Caco-2 (cell line): ENCODE data around the gene GRID1. TPM values are rescaled to one million over a fixed set of nuclear protein-coding genes. Genes with fewer than 3 reads are reported as not detected.
"Not testable (repeated sequence)": the region's sequence is repeated elsewhere in the genome, so short reads cannot be mapped to it uniquely, and the experiment has no call there.

Experiments
- BruUV-seq: library from RNA; stranded (reverse); fragments of 400-500 nt; replicated peaks from 2 replicates; lab custom pipeline; 2021; lab: Mats Ljungman, UMichigan
- CTCF ChIA-PET: fragments of 300-600 bp; sonication (Branson Sonifier 250); formaldehyde crosslinking; loops from one replicate; lab custom pipeline; 2022; ENCODE audit warnings: antibody characterized with exemption; lab: Charles Lee
- POLR2A ChIA-PET: fragments of 300-600 bp; sonication (Branson Sonifier 250); formaldehyde crosslinking; loops from one replicate; lab custom pipeline; 2022; ENCODE audit warnings: antibody characterized with exemption; lab: Charles Lee
- DNase-seq, 2 experiments: peaks; one replicate each; pipeline versions ENCODE4 v3.0.0 to v3.0.0-alpha.2; 2020 to 2022
- H3K27me3 ChIP-seq: replicated peaks from 2 replicates; pipeline ENCODE4 v1.6.0; 2011; ENCODE audit warnings: low read length; ENCODE audit not compliant: control insufficient read depth, insufficient read depth
- H3K36me3 ChIP-seq: 2 replicates; pipeline ENCODE4 v1.5.1; 2011; ENCODE audit warnings: low read length; ENCODE audit not compliant: control insufficient read depth, insufficient read depth
- H3K4me1 ChIP-seq: fragments of 250-450 bp; sonication (Bioruptor Pico); 2 replicates; pipeline ENCODE4 v1.5.1; 2020; ENCODE audit warnings: mild to moderate bottlenecking
- H3K4me3 ChIP-seq: 2 replicates; pipeline ENCODE4 v1.5.1; 2011; ENCODE audit warnings: low read depth, mild to moderate bottlenecking, control low read depth, low read length
- H3K9me3 ChIP-seq: fragments of 250-450 bp; sonication (Bioruptor Pico); 2 replicates; pipeline ENCODE4 v1.5.1; 2020; ENCODE audit warnings: mild to moderate bottlenecking, moderate library complexity
- H3K27ac Mint-ChIP-seq: one replicate; pipeline ENCODE4 v1.8.0; 2022; ENCODE audit warnings: mixed read lengths; ENCODE audit not compliant: unreplicated experiment
- H3K27me3 Mint-ChIP-seq: one replicate; pipeline ENCODE4 v1.8.0; 2022; ENCODE audit warnings: mixed read lengths; ENCODE audit not compliant: insufficient read depth, unreplicated experiment
- H3K36me3 Mint-ChIP-seq: one replicate; pipeline ENCODE4 v1.8.0; 2022; ENCODE audit warnings: mild to moderate bottlenecking, mixed read lengths; ENCODE audit not compliant: insufficient read depth, unreplicated experiment
- H3K4me1 Mint-ChIP-seq: one replicate; pipeline ENCODE4 v1.8.0; 2022; ENCODE audit warnings: low read depth, mixed read lengths; ENCODE audit not compliant: unreplicated experiment
- H3K4me3 Mint-ChIP-seq: one replicate; pipeline ENCODE4 v1.8.0; 2022; ENCODE audit warnings: mild to moderate bottlenecking, moderate library complexity, mixed read lengths; ENCODE audit not compliant: unreplicated experiment
- H3K9me3 Mint-ChIP-seq: one replicate; pipeline ENCODE4 v1.8.0; 2022; ENCODE audit warnings: mixed read lengths; ENCODE audit not compliant: unreplicated experiment
- intact Hi-C: fragments of 100-400 bp; cut with micrococcal nuclease; formaldehyde crosslinking; loops from one replicate; pipeline ENCODE4 v1.10.0; 2022; ENCODE audit not compliant: unreplicated experiment
- total RNA-seq: library from RNA; stranded (reverse); gene quantifications from 2 replicates; pipeline ENCODE4 v1.2.3, GENCODE V29; 2022
- TF ChIP-seq, protein P1 (sequence below), 2 experiments: fragments of 200-600 bp in 1 of 2; IDR thresholded peaks; 1 replicate in 1 of 2; 2 replicates in 1 of 2; pipeline versions ENCODE4 v1.5.1 to v1.8.0; 2011 to 2022; ENCODE audit warnings: antibody characterized with exemption in 1 of 2, control low read depth in 1 of 2, inconsistent platforms in 1 of 2, low read depth in 1 of 2, low read length in 1 of 2, mild to moderate bottlenecking in 1 of 2, moderate library complexity in 1 of 2; ENCODE audit not compliant: insufficient read depth in 1 of 2, severe bottlenecking in 1 of 2, unreplicated experiment in 1 of 2

The GRID1 gene
- total RNA-seq, 1 experiment from 2014 or later = 8.0 TPM

DNA sequence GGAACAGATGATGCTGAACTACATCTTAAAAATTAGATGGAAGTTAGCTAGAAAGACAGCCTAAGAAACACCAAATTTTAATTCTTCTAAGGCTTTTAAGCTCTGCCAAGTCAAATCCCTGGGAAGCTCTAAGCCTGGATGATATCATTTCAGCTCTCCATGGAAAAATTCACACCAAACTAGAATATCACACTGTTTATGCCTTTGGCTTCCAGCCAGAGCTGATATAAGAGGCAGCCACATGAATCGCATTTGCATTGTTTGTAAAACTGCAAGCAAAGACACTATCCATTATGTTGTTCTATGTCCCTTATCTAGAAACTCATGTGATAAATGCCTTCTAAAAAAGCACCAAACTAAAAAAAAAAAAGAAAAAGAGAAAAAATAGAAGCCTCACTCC lies 430.4 kb downstream of the GRID1 start:
- H3K4me1 ChIP-seq = no peaks in the 10 kb centered on the region
- Mint-ChIP-seq H3K27ac (no peak overlapping the region), H3K4me1 (no peaks in the 10 kb centered on the region), H3K36me3 (no peaks in the 10 kb centered on the region), H3K9me3 (no peaks in the 10 kb centered on the region), H3K27me3 (peaks cover 3% of the 10 kb centered on the region), H3K4me3 (no peak overlapping the region)
- CTCF ChIA-PET = no interaction called here
- no peaks in the 10 kb centered on the region for H3K27me3 ChIP-seq
- H3K9me3 ChIP-seq = no peaks in the 10 kb centered on the region
- BruUV-seq = no TSS peak
- no peaks in the 10 kb centered on the region for H3K36me3 ChIP-seq
- DNase-seq = no peak
- H3K4me3 ChIP-seq = no peak overlapping the region
- POLR2A ChIA-PET = no interaction called here
- TF ChIP-seq, protein P1, sequence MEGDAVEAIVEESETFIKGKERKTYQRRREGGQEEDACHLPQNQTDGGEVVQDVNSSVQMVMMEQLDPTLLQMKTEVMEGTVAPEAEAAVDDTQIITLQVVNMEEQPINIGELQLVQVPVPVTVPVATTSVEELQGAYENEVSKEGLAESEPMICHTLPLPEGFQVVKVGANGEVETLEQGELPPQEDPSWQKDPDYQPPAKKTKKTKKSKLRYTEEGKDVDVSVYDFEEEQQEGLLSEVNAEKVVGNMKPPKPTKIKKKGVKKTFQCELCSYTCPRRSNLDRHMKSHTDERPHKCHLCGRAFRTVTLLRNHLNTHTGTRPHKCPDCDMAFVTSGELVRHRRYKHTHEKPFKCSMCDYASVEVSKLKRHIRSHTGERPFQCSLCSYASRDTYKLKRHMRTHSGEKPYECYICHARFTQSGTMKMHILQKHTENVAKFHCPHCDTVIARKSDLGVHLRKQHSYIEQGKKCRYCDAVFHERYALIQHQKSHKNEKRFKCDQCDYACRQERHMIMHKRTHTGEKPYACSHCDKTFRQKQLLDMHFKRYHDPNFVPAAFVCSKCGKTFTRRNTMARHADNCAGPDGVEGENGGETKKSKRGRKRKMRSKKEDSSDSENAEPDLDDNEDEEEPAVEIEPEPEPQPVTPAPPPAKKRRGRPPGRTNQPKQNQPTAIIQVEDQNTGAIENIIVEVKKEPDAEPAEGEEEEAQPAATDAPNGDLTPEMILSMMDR (IDR thresholded peaks at IDR 0.05; ENCODE audit: insufficient read depth in 1 of 2, low read depth in 1 of 2, low read length in 1 of 2, severe bottlenecking in 1 of 2, unreplicated experiment in 1 of 2) = no peak
- intact Hi-C loops = no loop called here

DNA sequence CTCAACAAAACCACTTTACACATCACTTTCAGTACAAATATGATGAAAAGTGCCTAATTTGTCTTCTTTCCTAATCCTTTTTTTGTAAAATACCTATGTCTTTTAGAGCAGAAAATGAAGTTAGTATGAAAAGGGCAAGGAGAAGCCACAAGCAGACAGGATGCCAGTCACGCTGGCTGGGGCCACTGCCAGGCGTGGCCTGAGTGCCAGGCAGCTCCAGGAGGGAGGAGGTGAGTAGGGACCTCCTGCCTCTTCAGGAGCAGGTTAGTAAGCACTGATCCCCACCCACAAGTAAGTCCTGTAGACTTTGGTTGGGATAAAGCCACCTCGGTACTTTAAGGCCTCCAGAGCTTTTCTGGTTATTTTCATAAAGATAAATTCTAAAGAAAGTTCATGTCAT lies 432.0 kb downstream of the GRID1 start:
- Mint-ChIP-seq H3K4me3 (no peak overlapping the region), H3K36me3 (no peaks in the 10 kb centered on the region), H3K27ac (no peak overlapping the region), H3K9me3 (no peaks in the 10 kb centered on the region), H3K4me1 (no peaks in the 10 kb centered on the region), H3K27me3 (peaks cover 3% of the 10 kb centered on the region)
- no peaks in the 10 kb centered on the region for H3K27me3 ChIP-seq
- intact Hi-C loops = no loop called here
- DNase-seq = no peak
- ChIA-PET POLR2A (no interaction called here), CTCF (no interaction called here)
- TF ChIP-seq, protein P1 (IDR thresholded peaks at IDR 0.05; ENCODE audit: insufficient read depth in 1 of 2, low read depth in 1 of 2, low read length in 1 of 2, severe bottlenecking in 1 of 2, unreplicated experiment in 1 of 2) = no peak
- H3K4me1 ChIP-seq = no peaks in the 10 kb centered on the region
- H3K4me3 ChIP-seq = no peak overlapping the region
- BruUV-seq = no TSS peak
- H3K9me3 ChIP-seq = no peaks in the 10 kb centered on the region
- no peaks in the 10 kb centered on the region for H3K36me3 ChIP-seq

DNA sequence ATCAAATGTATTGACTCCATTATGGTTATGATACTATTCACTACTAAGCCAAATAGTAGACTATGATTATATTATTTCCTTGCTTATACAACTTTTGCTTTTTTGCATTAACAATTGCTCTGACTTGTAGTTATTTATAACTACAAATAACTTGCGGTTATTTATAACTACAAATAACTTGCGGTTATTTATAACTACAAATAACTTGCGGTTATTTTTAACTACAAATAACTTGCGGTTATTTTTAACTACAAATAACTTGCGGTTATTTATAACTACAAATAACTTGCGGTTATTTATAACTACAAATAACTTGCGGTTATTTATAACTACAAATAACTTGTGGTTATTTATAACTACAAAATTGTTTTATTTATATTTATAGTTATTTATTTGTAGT lies 436.6 kb downstream of the GRID1 start:
- BruUV-seq, H3K4me3 Mint-ChIP-seq, intact Hi-C loops, H3K27me3 ChIP-seq, CTCF ChIA-PET, H3K9me3 ChIP-seq, H3K9me3 Mint-ChIP-seq, POLR2A ChIA-PET, H3K36me3 ChIP-seq, H3K36me3 Mint-ChIP-seq, H3K4me3 ChIP-seq, H3K4me1 ChIP-seq, H3K27ac Mint-ChIP-seq, DNase-seq, H3K4me1 Mint-ChIP-seq: not testable (repeated sequence)
- peaks cover 10% of the 10 kb centered on the region for H3K27me3 Mint-ChIP-seq
